GM12865 (cell line): Measurements from ENCODE around the gene LY86.
"Not testable (repeated sequence)": the region's sequence is repeated elsewhere in the genome, so short reads cannot be mapped to it uniquely, and the experiment has no call there.

Experiments
- DNase-seq: peaks from one replicate; pipeline ENCODE4 v3.0.0; 2010; ENCODE audit warnings: low read depth
- H3K4me3 ChIP-seq: 2 replicates; pipeline ENCODE4 v1.5.1; 2011; ENCODE audit warnings: mild to moderate bottlenecking, low read depth, low read length, control low read depth
- CTCF ChIP-seq: IDR thresholded peaks from 2 replicates; pipeline ENCODE4 v1.5.1; 2011; ENCODE audit warnings: low read length, control low read depth, low read depth, inconsistent platforms; ENCODE audit not compliant: insufficient read depth; ENCODE audit errors: missing control alignments

The LY86 gene

DNA sequence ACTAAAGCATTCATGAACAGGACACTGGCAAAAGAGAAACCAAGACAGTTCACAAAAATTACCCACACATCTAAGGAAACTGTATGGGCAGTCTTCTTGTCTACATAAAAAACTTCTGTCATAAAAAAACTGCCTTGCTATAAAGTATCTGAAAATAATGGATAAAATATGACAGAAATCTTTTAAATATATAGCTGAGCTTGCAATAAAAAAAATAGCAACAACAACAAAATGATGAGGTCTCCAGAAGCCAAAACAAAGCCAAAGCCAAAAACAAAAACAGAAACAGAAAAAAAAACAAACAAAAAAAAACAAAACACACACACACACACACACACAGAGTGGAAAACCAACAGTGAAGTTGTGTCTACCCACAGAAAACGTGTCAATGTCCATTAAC lies 14.8 kb downstream of the LY86 start:
- DNase-seq = no peak
- no peak for TF ChIP-seq CTCF
- H3K4me3 ChIP-seq = no peak overlapping the region

DNA sequence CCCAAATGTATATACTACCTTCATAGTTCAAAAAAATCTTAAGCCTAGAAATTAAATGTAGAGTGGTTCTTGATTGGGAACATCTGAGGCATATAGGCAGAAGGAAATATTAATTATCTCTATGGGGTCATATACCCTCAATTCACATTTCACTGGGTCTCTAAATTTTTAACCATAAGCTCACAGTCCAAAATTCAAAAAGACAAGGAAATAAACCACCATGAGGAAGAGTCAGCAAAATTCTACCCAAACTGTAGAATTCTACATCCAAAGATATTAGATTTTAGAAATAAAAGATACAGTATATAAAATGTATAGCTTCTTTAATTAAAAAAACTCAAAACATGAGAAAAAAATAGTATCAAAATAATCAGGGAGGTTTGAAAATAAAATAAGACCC lies 15.5 kb downstream of the LY86 start:
- DNase-seq = no peak
- H3K4me3 ChIP-seq = no peak overlapping the region
- no peak for TF ChIP-seq CTCF

DNA sequence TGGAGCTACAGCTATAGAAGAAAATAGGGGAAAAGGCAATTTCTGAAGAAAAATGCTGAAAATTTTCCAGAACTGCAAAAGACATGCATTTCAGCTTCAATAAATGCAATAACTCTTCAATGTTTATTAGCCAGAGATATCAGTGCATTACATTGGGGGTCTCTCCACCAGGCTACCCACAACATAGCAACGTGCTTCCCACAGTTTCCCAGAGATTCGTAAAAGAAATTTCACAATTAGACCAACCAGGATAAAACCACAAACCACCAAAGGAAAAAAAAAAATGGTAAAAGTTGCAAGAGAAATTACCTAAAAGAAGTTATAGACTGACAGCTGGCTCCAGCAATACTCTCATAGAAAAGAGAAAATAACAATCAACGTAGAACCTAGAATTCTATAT lies 16.0 kb downstream of the LY86 start:
- no peak for TF ChIP-seq CTCF
- DNase-seq = no peak
- H3K4me3 ChIP-seq = no peak overlapping the region

GRCh38 chr6:6605873-6606272 lies 17.4 kb downstream of the LY86 start:
- no peak for TF ChIP-seq CTCF
- no peak overlapping the region for H3K4me3 ChIP-seq
- DNase-seq = no peak

- H3K4me3 ChIP-seq, DNase-seq: not testable (repeated sequence)
Measured at GRCh38 chr6:6606391-6607030, 18.0 kb downstream of the LY86 start.

GRCh38 chr6:6609450-6609849 lies 20.9 kb downstream of the LY86 start:
- no peak for DNase-seq
- H3K4me3 ChIP-seq = no peak overlapping the region
- no peak for TF ChIP-seq CTCF

GRCh38 chr6:6610031-6610591 lies 21.6 kb downstream of the LY86 start:
- peak; percentile 82 for DNase-seq
- no peak for TF ChIP-seq CTCF
- no peak overlapping the region; the same call in 1 of the 2 replicates for H3K4me3 ChIP-seq
